GM12878 (cell line): ENCODE measurements around the gene SOCS1. TPM values are rescaled to one million over a fixed set of nuclear protein-coding genes. Genes with fewer than 3 reads are reported as not detected.

Source experiments
- ATAC-seq: fragments of 200-7000 bp; cut with Tn5 transposase; 3 replicates; pipeline ENCODE4 v1.9.1; 2020; ENCODE audit warnings: mild to moderate bottlenecking, moderate library complexity
- BruUV-seq: library from RNA; stranded (reverse); fragments of 400-500 nt; replicated peaks from 2 replicates; lab custom pipeline; 2021; lab: Mats Ljungman, UMichigan
- CTCF ChIA-PET: fragments of 300-600 bp; sonication (Branson Sonifier 250); formaldehyde crosslinking; extraction: SDS; loops from one replicate; lab custom pipeline; 2021; ENCODE audit warnings: inconsistent platforms; lab: Yijun Ruan, JAX
- POLR2A ChIA-PET: fragments of 350-600 bp; formaldehyde crosslinking; extraction: SDS; loops from one replicate; lab custom pipeline; 2021; ENCODE audit warnings: inconsistent platforms; lab: Charles Lee
- RAD21 ChIA-PET: fragments of 300-600 bp; sonication (Branson Sonifier 250); formaldehyde crosslinking; loops from one replicate; lab custom pipeline; 2023; ENCODE audit warnings: antibody characterized with exemption; ENCODE audit not compliant: unreplicated experiment; lab: Charles Lee
- SMC1A ChIA-PET: fragments of 300-600 bp; sonication (Branson Sonifier 250); formaldehyde crosslinking; loops from one replicate; lab custom pipeline; 2023; ENCODE audit not compliant: unreplicated experiment, uncharacterized antibody; lab: Charles Lee
- DNase-seq: peaks from one replicate; pipeline ENCODE4 v3.0.0-alpha.2; 2011; ENCODE audit warnings: low read depth, low spot score
- FAIRE-seq: peaks from 3 replicates; lab custom pipeline; 2011; peaks lifted over from hg19 to GRCh38; lab: Jason Lieb, UNC
- H2AFZ ChIP-seq: 2 replicates; pipeline ENCODE4 v1.6.0; 2011; ENCODE audit warnings: low read depth, low read length, control low read depth; ENCODE audit not compliant: control insufficient read depth
- H3K27ac ChIP-seq: 2 replicates; pipeline ENCODE4 v1.5.1; 2011; ENCODE audit warnings: control low read depth; ENCODE audit not compliant: control insufficient read depth, insufficient read depth
- H3K27me3 ChIP-seq, 2 experiments: replicated peaks in 1 of 2; 2 replicates each; pipeline versions ENCODE4 v1.6.0 to v1.6.1; 2011; ENCODE audit warnings: low read length in 1 of 2; ENCODE audit not compliant: control insufficient read depth in 2 of 2, insufficient read depth in 2 of 2
- H3K36me3 ChIP-seq, 2 experiments: 2 replicates each; pipeline ENCODE4 v1.5.1; 2011; ENCODE audit warnings: low read length in 1 of 2; ENCODE audit not compliant: control insufficient read depth in 2 of 2, insufficient read depth in 2 of 2
- H3K4me1 ChIP-seq: 2 replicates; pipeline ENCODE4 v1.6.1; 2011; ENCODE audit warnings: mild to moderate bottlenecking, low read length, moderate library complexity, mixed read lengths; ENCODE audit not compliant: control insufficient read depth, insufficient read depth
- H3K4me2 ChIP-seq: 2 replicates; pipeline ENCODE4 v1.6.0; 2011; ENCODE audit warnings: control low read depth; ENCODE audit not compliant: control insufficient read depth, insufficient read depth
- H3K4me3 ChIP-seq: fragments of 200-600 bp; sonication (generic); 2 replicates; pipeline ENCODE4 v1.5.1; 2016
- H3K79me2 ChIP-seq: 2 replicates; pipeline ENCODE4 v1.6.0; 2011; ENCODE audit warnings: low read length; ENCODE audit not compliant: control insufficient read depth, insufficient read depth
- H3K9ac ChIP-seq: 2 replicates; pipeline ENCODE4 v1.8.0; 2011; ENCODE audit warnings: low read length, control low read depth, mixed read lengths; ENCODE audit not compliant: control insufficient read depth, insufficient read depth
- H3K9me3 ChIP-seq: replicated peaks from 3 replicates; pipeline ENCODE4 v1.5.1; 2011; ENCODE audit warnings: mild to moderate bottlenecking, low read length; ENCODE audit not compliant: control insufficient read depth, insufficient read depth
- H4K20me1 ChIP-seq: 2 replicates; pipeline ENCODE4 v1.6.0; 2011; ENCODE audit not compliant: control insufficient read depth, insufficient read depth
- BACH1 ChIP-seq: fragments of 450-650 bp; IDR thresholded peaks from 2 replicates; pipeline ENCODE4 v1.6.1; 2017; ENCODE audit warnings: mild to moderate bottlenecking, borderline replicate concordance
- BCLAF1 ChIP-seq: fragments of 450-650 bp; IDR thresholded peaks from 2 replicates; pipeline ENCODE4 v1.6.1; 2017; ENCODE audit warnings: antibody characterized with exemption, mild to moderate bottlenecking, moderate library complexity
- BHLHE40 ChIP-seq, 2 experiments: fragments of 450-650 bp in 1 of 2; IDR thresholded peaks; 2 replicates each; pipeline ENCODE4 v1.6.1; 2011 to 2017; ENCODE audit warnings: low read depth in 2 of 2, borderline replicate concordance in 1 of 2, improper control_type of control experiment in 1 of 2, low read length in 1 of 2, mild to moderate bottlenecking in 1 of 2
- DPF2 ChIP-seq: fragments of 450-650 bp; IDR thresholded peaks from 2 replicates; pipeline ENCODE4 v1.6.1; 2017; ENCODE audit warnings: mild to moderate bottlenecking
- HDGF ChIP-seq: fragments of 450-650 bp; IDR thresholded peaks from 2 replicates; pipeline ENCODE4 v1.6.1; 2016; ENCODE audit warnings: antibody characterized with exemption
- IKZF2 ChIP-seq, 2 experiments: fragments of 450-650 bp; IDR thresholded peaks; 2 replicates each; pipeline ENCODE4 v1.6.1; 2017; ENCODE audit warnings: mild to moderate bottlenecking in 2 of 2, moderate library complexity in 2 of 2
- MXI1 ChIP-seq: fragments of 150-350 bp; IDR thresholded peaks from 2 replicates; pipeline ENCODE4 v1.6.1; 2011; ENCODE audit warnings: low read depth, mild to moderate bottlenecking, inconsistent platforms, low read length, improper control_type of control experiment
- NBN ChIP-seq: fragments of 450-650 bp; IDR thresholded peaks from 2 replicates; pipeline ENCODE4 v1.6.1; 2016
- PAX8 ChIP-seq: fragments of 450-650 bp; IDR thresholded peaks from 2 replicates; pipeline ENCODE4 v1.6.1; 2017; ENCODE audit warnings: mild to moderate bottlenecking, moderate library complexity
- POU2F2 ChIP-seq: IDR thresholded peaks from 3 replicates; pipeline ENCODE4 v1.6.1; 2011; ENCODE audit warnings: low read depth, mild to moderate bottlenecking, low read length, borderline replicate concordance
- RAD21 ChIP-seq: IDR thresholded peaks from 2 replicates; pipeline ENCODE4 v1.6.1; 2011; ENCODE audit warnings: mild to moderate bottlenecking, low read depth, low read length, moderate library complexity; ENCODE audit not compliant: insufficient read depth
- SMARCA5 ChIP-seq: fragments of 450-650 bp; IDR thresholded peaks from 2 replicates; pipeline ENCODE4 v1.6.1; 2017; ENCODE audit warnings: mild to moderate bottlenecking
- SMC3 ChIP-seq: IDR thresholded peaks from 2 replicates; pipeline ENCODE4 v1.6.1; 2011; ENCODE audit warnings: low read length, improper control_type of control experiment, borderline replicate concordance
- STAT3 ChIP-seq: IDR thresholded peaks from 2 replicates; pipeline ENCODE4 v1.6.1; 2011; ENCODE audit warnings: low read depth, low read length, improper control_type of control experiment
- ZNF687 ChIP-seq: fragments of 450-650 bp; IDR thresholded peaks from 2 replicates; pipeline ENCODE4 v1.6.1; 2017; ENCODE audit warnings: mild to moderate bottlenecking, moderate library complexity
- WGBS: methylation state at CpG from one replicate; pipeline ENCODE4 v1.1.6; 2016; ENCODE audit warnings: low lambda C conversion rate; ENCODE audit not compliant: insufficient replicate concordance, insufficient coverage; ENCODE audit errors: missing lambda C conversion rate; 5-methylcytosine and 5-hydroxymethylcytosine counted together
- in situ Hi-C: fragments of 300-500 bp; cut with MboI; formaldehyde crosslinking; loops from 9 replicates; pipeline ENCODE4 v1.14.3; 2018; ENCODE audit warnings: mixed read lengths
- intact Hi-C: fragments of 100-400 bp; cut with micrococcal nuclease; formaldehyde crosslinking; loops from one replicate; pipeline ENCODE4 v1.14.2; 2022; ENCODE audit not compliant: unreplicated experiment
- polyA plus RNA-seq, 11 experiments: library from polyadenylated mRNA; depleted of rRNA in 4 of 11; unstranded in 6 of 11; stranded (reverse) in 5 of 11; fragments of >200 nt; fragmentation: Nextera tagmentation in 4 of 11; fragmentation: Illumina TruSeq in 1 of 11; extraction: Ambion mirVana in 4 of 11; extraction: Trizol in 1 of 11; gene quantifications; 1 replicate in 1 of 11; 2 replicates in 10 of 11; pipeline versions ENCODE4 v1.2.1 to v1.2.3, GENCODE V29; 2011 to 2016; ENCODE audit warnings: inconsistent platforms in 2 of 11, missing spikeins in 2 of 11, low read depth in 1 of 11
- total RNA-seq, 4 experiments: library from RNA; depleted of rRNA in 3 of 4; stranded (reverse); fragments of >200 nt in 3 of 4; fragmentation: Illumina TruSeq in 1 of 4; extraction: Trizol in 1 of 4; gene quantifications; 2 replicates each; pipeline versions ENCODE4 v1.2.1 to v1.2.3, GENCODE V29; 2013 to 2021

SOCS1 gene
- total and polyA plus RNA-seq, 10 of the 15 experiments (the other 5 are each of a cell fraction or from before 2014, with no cell fraction given): 0.42 to 39.8 (median 11.2) TPM

GRCh38 chr16:11257131-11257938 is 1.3 kb upstream of the SOCS1 start:
- FAIRE-seq (no peak), DNase-seq (no peak), ATAC-seq (peak; percentile 33)
- Histone ChIP-seq H2AFZ (peak overlapping the region; percentile 42), H4K20me1 (no peaks in the 10 kb centered on the region), H3K4me2 (peak overlapping the region; percentile 90), H3K4me3 (peak overlapping the region; percentile 88), H3K27me3 (no peaks in the 10 kb centered on the region), H3K36me3 (peaks cover 0 to 3% of the 10 kb centered on the region in 2 experiments; a peak in 1 of 4 replicates), H3K27ac (peak overlapping the region; percentile 91), H3K4me1 (peaks cover 37% of the 10 kb centered on the region), H3K79me2 (peaks cover 37% of the 10 kb centered on the region), H3K9me3 (no peaks in the 10 kb centered on the region), H3K9ac (peak overlapping the region; percentile 89)
- in situ Hi-C loops (no loop called here), intact Hi-C loops (loop anchor here (2.0 to 5.0 kb wide), 4 partner anchors 53 to 275 kb away; no protein-coding TSS in a partner anchor)
- 29% methylated on average over 21 of the region's 21 CpGs for WGBS
- BruUV-seq: TSS peak; percentile 64
- ChIA-PET CTCF (interaction anchor here (0.7 to 11.0 kb wide), 20 partner anchors 10 to 367 kb away, joined by 3 to 170 read pairs (median 16); no protein-coding TSS in a partner anchor), SMC1A (interaction anchor here (1.1 to 8.8 kb wide), 19 partner anchors 14 to 292 kb away, joined by 3 to 108 read pairs (median 6); partner anchors contain the start of gene TNP2), RAD21 (interaction anchor here (0.6 to 11.8 kb wide), 24 partner anchors 27 to 308 kb away, joined by 3 to 243 read pairs (median 16); no protein-coding TSS in a partner anchor), POLR2A (interaction anchor here (0.7 to 5.8 kb wide), 13 partner anchors 29 to 308 kb away, joined by 3 to 80 read pairs (median 6); no protein-coding TSS in a partner anchor)
- TF ChIP-seq ZNF687: peak; percentile 45; the same call in 1 of the 2 replicates
- peak in 1 of 2 experiments; percentile 9; a peak in 2 of 4 replicates for TF ChIP-seq IKZF2 (IDR thresholded peaks at IDR 0.05)
- TF ChIP-seq DPF2: peak; percentile 16; the same call in 1 of the 2 replicates
- no peak for TF ChIP-seq PAX8
- TF ChIP-seq BCLAF1: no peak
- peak; percentile 41; the same call in 1 of the 2 replicates for TF ChIP-seq MXI1
- 0 out of 3 replicates have a peak, but pooled peaks have one; percentile 1 for TF ChIP-seq POU2F2
- no peak for TF ChIP-seq BACH1
- 0 out of 2 replicates have a peak, but pooled peaks have one; percentile 70 for TF ChIP-seq SMARCA5
- 0 out of 2 replicates have a peak, but pooled peaks have one; percentile 20 for TF ChIP-seq NBN
- TF ChIP-seq RAD21: peak; percentile 70
- peak; percentile 28; the same call in 1 of the 2 replicates for TF ChIP-seq HDGF
- peak in 1 of 2 experiments; percentile 53; a peak in 1 of 4 replicates for TF ChIP-seq BHLHE40 (IDR thresholded peaks at IDR 0.05; ENCODE audit: borderline replicate concordance in 1 of 2, low read depth in 2 of 2, low read length in 1 of 2)
- no peak for TF ChIP-seq STAT3
- TF ChIP-seq SMC3: peak; percentile 55
